Measurements from ENCODE around the gene KREMEN2.
"Not testable (repeated sequence)": the region's sequence is repeated elsewhere in the genome, so short reads cannot be mapped to it uniquely, and the experiment has no call there.

Gene KREMEN2

GRCh38 chr16:2942045-2942444, 22.0 kb upstream of the KREMEN2 start:
- no peak for DNase-seq (ENCODE audit: low spot score)

DNA sequence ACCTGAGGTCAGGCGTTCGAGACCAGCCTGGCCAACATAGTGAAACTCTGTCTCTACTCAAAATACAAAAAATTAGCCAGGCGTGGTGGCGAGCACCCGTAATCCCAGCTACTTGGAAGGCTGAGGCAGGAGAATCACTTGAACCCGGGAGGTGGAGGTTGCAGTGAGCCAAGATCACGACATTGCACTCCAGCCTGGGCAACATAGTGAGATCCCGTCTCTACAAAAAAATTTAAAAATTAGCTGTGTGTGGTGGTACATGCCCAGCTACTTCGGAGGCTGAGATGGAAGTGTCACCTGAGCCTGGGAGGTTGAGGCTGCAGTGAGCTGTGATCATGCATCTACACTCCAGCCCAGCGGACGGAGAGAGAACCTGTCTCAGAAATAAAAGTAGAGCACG, 20.4 kb upstream of the KREMEN2 start:
- DNase-seq (ENCODE audit: low spot score): not testable (repeated sequence)

DNA sequence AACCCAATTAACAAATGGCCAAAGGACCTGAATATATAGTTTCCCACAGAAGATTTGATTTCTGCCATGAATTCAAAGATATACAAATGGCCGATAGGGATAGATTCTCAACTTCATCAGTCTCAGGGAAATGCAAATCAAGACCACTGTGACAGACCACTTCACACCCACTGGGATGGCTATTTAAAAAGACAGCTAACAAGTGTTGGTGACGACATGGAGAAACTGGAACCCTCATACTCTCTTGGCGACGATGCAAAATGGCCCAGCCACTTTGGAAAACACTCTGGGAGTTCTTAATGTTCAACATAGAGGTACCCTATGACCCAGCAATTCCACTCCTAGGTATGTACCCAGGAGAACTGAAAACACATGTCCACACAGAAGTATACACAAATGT, 17.4 kb upstream of the KREMEN2 start:
- DNase-seq (ENCODE audit: low spot score): no peak

- DNase-seq (ENCODE audit: low spot score): no peak
These were observed 15.0 kb upstream of the KREMEN2 start for GRCh38 chr16:2948807-2949704.

DNA sequence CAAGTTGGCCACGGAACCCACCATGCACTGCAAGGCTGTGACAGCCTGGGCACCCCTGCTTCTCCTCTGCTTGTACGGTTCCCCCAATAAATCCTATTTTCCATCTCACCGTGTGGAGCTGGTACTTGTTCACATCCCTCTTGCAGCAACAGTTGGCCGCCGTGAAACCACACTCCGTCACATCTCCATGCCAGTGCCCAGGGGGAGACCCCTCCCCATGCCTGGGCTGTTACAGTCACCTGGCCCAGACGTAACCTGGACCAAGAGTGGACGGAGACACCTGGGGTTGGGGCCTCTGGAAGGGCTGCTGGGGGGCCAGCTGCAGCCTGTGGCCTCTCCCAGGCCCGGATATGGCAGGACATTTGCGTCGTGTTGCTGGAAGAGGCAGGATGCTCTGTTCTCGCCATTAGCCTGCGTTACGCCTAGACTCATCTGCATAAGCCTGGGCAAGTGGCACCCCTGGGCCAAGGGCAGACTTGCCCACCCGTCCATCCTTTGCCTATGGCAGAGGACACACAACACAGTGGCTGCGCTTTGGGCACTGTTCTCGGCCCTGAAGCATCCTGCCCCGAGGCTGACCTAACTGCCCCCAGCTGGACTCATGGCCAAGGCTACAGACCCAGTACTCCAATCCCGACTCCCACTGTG, 14.2 kb upstream of the KREMEN2 start:
- DNase-seq (ENCODE audit: low spot score): no peak

DNA sequence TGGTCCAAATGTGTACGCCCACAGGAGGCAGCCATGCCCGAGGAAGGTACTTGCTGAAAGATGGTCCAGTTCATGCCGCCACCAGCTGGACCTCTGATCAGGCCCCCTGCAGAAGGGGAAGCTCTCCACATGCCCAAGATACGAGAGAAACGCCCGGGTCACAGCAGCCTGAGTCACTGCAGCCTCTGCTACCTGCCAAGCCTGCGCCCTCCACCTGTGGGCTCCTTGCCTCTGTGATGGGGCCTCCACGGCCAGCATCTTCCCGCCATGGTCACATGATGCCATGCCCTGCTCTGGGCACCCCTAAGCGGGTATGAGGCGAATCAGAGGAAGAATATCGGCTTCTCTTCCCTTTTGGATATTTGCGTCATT, 13.7 kb upstream of the KREMEN2 start:
- DNase-seq (ENCODE audit: low spot score): no peak

- no peak for DNase-seq (ENCODE audit: low spot score)
These were observed 13.3 kb upstream of the KREMEN2 start for GRCh38 chr16:2950773-2951172.

DNA sequence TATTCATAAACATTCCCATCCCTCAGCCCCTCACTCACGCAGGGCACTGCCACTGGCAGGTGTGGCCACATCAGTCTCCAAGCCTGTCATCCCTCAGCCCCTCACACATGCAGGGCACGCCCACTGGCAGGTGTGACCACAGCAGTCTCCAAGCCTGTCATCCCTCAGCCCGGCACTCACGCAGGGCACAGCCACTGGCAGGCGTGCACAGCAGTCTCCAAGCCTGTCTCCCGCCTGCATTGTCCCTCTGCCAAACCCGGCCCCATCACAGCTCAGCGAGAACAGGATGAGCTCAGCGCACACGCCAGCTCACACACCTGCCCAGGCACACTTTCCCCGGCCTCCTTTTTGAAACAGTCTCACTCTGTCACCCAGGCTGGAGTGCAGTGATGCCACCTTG, 11.4 kb upstream of the KREMEN2 start:
- DNase-seq (ENCODE audit: low spot score): no peak

DNA sequence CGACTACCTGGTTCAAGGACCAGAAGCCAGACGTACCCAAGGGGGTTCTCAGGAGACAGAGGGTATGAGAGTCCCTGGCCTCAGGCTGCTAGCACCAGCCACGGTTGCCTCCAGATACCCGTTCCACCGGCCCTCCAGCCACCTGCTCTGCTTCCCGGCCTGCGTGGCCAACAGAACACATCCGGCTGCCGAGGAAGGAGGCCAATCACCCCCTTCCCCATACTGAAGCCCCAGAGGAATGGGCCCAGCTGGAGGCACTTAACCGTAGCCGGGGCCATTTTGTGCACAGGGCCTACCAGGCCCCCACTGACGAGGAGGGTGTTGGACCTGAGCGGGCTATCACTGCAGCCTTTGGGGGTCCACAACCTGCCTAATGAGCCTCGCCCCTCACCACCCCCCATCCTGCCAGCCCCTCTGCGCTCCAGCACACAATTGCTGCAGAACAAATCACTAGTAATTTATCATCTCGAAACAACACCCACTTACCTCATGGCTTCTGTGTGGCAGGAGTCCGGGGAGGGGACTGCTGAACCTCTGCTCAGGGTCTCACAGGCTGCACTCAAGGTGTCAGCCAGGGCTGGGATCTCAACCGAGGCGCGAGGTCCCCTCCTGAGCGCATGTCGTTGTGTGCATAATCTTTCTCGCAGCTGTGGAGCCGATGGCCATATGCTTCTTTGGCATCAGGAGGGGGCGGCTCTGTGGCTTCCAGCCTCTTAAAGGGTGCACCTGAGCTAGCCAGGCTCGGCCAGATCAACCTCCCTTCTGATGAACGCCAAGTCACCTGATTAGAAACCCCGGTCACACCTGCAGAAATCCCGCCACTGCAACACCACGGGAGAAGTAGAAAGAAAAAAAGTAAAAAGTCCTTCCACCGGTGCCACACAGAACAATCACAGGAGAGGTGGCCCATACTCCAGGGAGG, 10.1 kb upstream of the KREMEN2 start:
- no peak for DNase-seq (ENCODE audit: low spot score)

DNA sequence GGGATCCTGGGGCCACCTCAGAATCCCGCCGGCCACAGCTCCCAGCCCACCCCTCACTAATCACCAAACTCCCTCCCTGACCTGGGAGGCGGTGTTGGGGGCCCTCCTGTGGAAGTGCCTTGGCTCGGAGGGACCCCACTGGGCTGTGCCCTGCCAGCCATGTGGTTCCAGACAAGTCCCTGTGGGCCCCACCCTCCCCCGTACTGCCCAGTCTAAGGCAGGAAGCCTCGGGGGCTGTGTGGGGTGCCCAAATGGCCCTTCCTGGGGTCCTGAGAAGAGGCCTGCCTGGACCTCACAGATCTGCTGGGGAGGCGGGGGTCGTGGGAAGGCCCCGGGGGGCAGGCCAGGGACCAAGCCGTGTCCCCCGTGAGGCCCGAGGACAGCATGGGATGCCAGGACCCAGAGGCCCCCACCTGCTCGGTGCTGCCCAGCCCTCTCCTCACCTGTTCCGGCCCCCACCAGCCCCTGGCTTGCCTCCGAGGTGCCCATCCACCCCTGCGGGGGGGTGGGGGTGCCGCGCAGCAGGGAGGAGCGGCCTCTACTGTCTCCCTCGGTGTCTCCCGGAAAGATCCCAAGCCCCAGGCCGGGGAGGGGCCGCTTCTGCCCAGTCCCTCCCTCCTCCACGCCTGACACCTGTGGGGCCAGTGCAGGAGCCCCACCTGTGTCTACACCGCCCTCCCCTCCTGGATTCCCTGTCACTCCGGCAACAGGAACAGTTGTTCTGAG, 9.3 kb upstream of the KREMEN2 start:
- DNase-seq (ENCODE audit: low spot score): no peak

GRCh38 chr16:2955438-2955778, 8.7 kb upstream of the KREMEN2 start:
- no peak for DNase-seq (ENCODE audit: low spot score)

DNA sequence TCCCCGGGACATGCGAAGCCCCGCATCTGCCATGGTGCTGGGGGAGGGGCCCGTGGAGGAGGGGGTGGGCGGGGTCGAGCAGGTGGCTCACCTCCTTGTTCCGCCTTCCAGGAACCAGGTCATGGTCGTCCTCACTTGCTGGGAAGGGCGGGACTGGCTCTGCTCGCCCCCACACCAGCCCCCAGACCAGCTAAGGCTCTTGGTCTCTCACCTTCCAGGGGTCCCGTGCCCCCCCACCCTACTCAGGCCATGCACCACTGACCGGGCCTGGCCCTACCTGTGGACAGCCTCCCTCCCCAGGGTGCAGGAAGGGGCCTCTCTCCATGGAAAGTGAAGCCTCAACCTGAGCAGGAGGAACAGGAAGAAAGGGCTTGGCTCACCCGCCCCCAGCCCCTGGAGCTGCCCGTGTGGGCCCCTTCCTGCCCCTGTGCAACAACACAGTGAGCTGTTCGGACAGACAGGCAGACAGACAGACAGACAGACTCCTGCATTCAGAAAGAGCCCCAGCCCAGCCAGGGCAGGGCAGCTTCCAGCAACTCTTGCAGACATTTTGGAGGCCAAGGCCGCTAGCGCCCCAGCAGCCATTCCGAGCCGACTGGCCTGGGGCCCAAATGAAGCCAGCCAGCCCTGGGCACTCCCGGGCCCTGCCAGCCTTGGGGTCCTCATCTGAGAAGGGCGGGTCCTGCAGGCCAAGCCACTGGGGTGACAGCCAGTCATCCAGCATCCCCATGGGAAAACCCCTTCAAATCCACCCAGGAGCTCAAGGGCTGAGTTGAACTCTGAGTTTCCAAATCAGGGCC, 8.1 kb upstream of the KREMEN2 start:
- no peak for DNase-seq (ENCODE audit: low spot score)

GRCh38 chr16:2956579-2956956, 7.5 kb upstream of the KREMEN2 start:
- no peak for DNase-seq (ENCODE audit: low spot score)

DNA sequence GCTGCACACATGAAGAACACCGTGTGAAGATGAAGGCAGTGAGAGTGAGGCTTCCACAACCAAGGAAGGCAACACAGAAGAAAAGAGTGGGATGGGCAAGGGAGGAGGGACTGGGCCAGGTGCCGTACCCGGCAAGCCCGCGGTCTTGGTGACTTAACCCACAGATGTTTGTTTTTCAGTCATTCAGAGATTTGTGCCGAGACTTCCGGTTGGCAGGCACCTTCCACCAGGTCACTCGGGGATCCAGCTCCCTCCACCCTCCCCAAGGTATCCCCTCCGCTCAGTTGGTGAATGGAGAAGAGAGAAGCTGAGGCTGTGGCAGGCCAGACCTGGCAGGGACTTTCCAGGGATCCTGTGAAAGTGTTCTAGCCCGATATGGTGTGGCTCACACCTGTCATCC, 4.9 kb upstream of the KREMEN2 start:
- DNase-seq (ENCODE audit: low spot score): no peak

DNA sequence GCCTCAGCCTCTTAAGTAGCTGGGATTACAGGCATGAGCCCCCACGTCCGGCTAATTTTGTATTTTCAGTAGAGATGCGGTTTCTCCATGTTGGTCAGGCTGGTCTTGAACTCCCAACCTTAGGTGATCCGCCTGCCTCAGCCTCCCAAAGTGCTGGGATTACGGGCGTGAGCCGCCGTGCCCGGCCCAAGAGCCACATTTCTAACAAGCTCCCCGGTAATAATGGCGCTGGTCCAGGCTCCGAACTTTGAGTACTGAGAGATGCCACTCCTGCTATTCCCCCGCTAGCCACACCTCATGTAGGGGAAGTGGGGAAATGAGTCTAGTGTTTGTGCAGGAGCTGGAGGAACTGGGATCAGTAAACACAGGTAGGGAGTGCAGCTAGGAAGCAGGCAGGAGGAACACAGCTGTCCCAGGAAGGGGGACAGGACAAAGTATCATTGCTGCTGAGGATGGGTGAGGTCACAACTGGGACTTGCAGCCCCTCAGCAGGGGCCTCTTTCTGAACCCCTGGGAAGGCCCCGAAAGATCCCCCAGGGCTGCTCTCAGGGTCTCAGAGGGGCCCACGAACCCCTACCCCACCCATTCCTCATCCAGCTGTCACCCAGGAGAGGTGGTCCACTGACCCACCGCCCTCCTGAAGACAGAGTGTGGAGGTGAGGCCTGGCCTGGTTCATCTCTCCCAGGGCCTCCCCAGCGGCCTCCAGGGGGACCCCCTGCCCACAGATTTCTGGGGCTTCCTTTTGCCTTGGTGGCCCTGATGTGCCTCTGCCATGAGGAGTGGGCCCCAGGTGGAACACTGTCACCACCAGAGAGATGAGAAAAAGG, 3.7 kb upstream of the KREMEN2 start:
- no peak for DNase-seq (ENCODE audit: low spot score)

- no peak for DNase-seq (ENCODE audit: low spot score)
These were observed 1.6 kb upstream of the KREMEN2 start for GRCh38 chr16:2962334-2963073.

DNA sequence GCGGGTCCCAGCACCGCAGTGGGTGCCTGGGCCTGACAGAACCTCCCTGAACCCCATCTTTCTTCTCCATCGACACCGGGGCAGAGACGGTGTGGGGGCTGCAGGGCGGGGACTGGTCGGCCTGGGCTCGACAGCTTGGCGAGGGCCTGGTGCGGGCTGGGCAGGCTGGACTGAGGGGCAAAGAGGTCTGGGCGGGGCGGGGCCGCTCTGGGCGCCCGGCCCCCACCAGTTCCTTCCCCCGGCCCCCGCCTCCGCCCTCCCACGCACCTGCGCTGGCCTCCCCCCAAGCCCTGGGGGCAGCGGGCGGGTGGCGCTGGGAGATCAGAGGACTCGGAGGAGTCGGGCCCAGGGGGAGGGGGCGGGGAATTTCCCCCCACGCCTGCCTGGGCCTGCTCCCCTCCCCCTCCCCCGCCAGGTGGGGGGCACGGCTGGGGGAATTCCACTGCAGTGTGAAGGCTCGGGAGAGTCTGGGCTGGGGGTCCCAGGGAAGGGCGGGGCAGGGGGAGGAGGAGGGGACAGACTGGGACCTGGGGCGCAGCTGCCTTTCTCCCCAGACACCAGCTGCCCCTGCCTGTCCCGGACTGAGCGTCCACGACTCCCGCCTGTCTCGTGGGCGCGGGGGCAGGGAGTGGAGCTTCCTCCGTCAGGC, 877 bp upstream of the KREMEN2 start:
- no peak for DNase-seq (ENCODE audit: low spot score)

DNA sequence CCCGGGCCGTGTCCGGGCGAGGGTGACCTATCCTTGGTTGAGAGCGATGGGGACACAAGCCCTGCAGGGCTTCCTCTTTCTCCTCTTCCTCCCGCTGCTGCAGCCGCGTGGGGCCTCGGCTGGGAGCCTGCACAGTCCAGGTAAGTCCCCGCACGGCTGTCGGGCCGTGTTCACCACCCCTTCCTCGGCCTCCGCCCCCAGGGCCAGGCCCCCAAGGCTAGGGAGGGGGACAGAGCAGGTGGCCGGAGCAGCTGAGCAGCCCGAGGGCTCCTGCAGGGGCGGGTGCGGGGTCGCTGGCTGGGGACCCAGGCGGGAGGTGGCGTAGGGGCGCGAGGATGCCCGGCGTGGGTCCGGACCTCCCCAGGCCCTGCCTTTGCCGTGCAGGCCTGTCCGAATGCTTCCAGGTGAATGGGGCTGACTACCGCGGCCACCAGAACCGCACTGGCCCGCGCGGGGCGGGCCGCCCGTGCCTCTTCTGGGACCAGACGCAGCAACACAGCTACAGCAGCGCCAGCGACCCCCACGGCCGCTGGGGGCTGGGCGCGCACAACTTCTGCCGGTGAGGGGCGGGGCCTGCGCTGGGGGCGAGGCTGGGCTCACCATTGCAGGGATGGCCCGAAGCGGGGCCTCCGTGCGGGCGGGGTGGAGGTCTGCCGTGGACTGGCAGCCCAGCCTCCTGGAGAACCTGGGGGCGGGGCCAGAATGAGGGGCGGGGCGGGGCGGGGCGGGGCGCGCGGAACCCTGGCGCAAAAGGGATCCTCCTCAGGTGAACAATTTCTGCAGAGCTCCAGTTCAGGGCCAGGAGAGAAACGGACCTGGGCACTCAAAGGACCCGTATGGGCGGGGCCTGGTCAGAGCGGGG, 631 bp downstream of the KREMEN2 start:
- DNase-seq (ENCODE audit: low spot score): no peak

Measured in putamen (tissue), 1 donor.